ENCODE data around the gene TAF4. TPM values are rescaled to one million over a fixed set of nuclear protein-coding genes. Genes with fewer than 3 reads are reported as not detected.

Gene TAF4
- total RNA-seq, 1 donor from 2014 or later, result 166 TPM

GRCh38 chr20:62003567-62004405 is 61.9 kb downstream of the TAF4 start:
- no peaks in the 10 kb centered on the region for H3K4me1 ChIP-seq
- no peaks in the 10 kb centered on the region for H3K9me3 ChIP-seq
- no peak overlapping the region for H3K4me3 ChIP-seq
- DNase-seq (ENCODE audit: low spot score in 2 of 2), result no peak
- no peaks in the 10 kb centered on the region for H3K27me3 ChIP-seq
- H3K27ac ChIP-seq, result no peak overlapping the region
- no peak for TF ChIP-seq CTCF (IDR thresholded peaks at IDR 0.05)
- intact Hi-C loops (cut with DNase I), result no loop called here
- peaks cover 80 to 97% of the 10 kb centered on the region in 2 donors for H3K36me3 ChIP-seq

- DNase-seq (ENCODE audit: low spot score in 2 of 2), result no peak
- Histone ChIP-seq H3K36me3 (peaks cover 80 to 97% of the 10 kb centered on the region in 2 donors), H3K4me3 (no peak overlapping the region), H3K27ac (no peak overlapping the region), H3K27me3 (no peaks in the 10 kb centered on the region), H3K4me1 (no peaks in the 10 kb centered on the region), H3K9me3 (no peaks in the 10 kb centered on the region)
- TF ChIP-seq CTCF (IDR thresholded peaks at IDR 0.05), result no peak
- intact Hi-C loops (cut with DNase I), result no loop called here
Observed at GRCh38 chr20:62002882-62003480, 62.7 kb downstream of the TAF4 start.

- Histone ChIP-seq H3K27ac (no peak overlapping the region), H3K36me3 (peaks cover 83 to 96% of the 10 kb centered on the region in 2 donors), H3K4me1 (no peaks in the 10 kb centered on the region), H3K27me3 (no peaks in the 10 kb centered on the region), H3K4me3 (no peak overlapping the region), H3K9me3 (no peaks in the 10 kb centered on the region)
- DNase-seq (ENCODE audit: low spot score in 2 of 2), result no peak
- TF ChIP-seq CTCF (IDR thresholded peaks at IDR 0.05), result no peak
- intact Hi-C loops (cut with DNase I), result no loop called here
Observed at GRCh38 chr20:62001178-62001715, 64.4 kb downstream of the TAF4 start.

- TF ChIP-seq CTCF (IDR thresholded peaks at IDR 0.05), result no peak
Observed at GRCh38 chr20:61998343-61999121, 67.1 kb downstream of the TAF4 start.

GRCh38 chr20:61997891-61998290 is 67.8 kb downstream of the TAF4 start:
- Histone ChIP-seq H3K27ac (no peak overlapping the region), H3K4me1 (no peaks in the 10 kb centered on the region), H3K27me3 (no peaks in the 10 kb centered on the region), H3K9me3 (no peaks in the 10 kb centered on the region), H3K4me3 (no peak overlapping the region), H3K36me3 (peaks cover 86 to 95% of the 10 kb centered on the region in 2 donors)
- TF ChIP-seq CTCF (IDR thresholded peaks at IDR 0.05), result no peak
- no peak for DNase-seq (ENCODE audit: low spot score in 2 of 2)
- intact Hi-C loops (cut with DNase I), result no loop called here

More at GRCh38 chr20:61998343-61999121, 67.1 kb downstream of the TAF4 start:
- Histone ChIP-seq H3K9me3 (no peaks in the 10 kb centered on the region), H3K4me3 (no peak overlapping the region), H3K27me3 (no peaks in the 10 kb centered on the region), H3K36me3 (peaks cover 86 to 95% of the 10 kb centered on the region in 2 donors), H3K27ac (no peak overlapping the region), H3K4me1 (no peaks in the 10 kb centered on the region)
- DNase-seq (ENCODE audit: low spot score in 2 of 2), result no peak
- intact Hi-C loops (cut with DNase I), result no loop called here

All from ascending aorta (tissue), 2 donors.